GM23248 (cell line): ENCODE measurements around the gene RHBDL3. TPM values are rescaled to one million over a fixed set of nuclear protein-coding genes. Genes with fewer than 3 reads are reported as not detected.
"Not testable (repeated sequence)": the region's sequence is repeated elsewhere in the genome, so short reads cannot be mapped to it uniquely, and the experiment has no call there.

Experiments
- DNase-seq: peaks from one replicate; pipeline ENCODE4 v3.0.0-alpha.2; 2015
- H2AFZ ChIP-seq: fragments of 200-600 bp; sonication (generic); 2 replicates; pipeline ENCODE4 v1.6.1; 2016; ENCODE audit warnings: antibody characterized with exemption
- H3F3A ChIP-seq: fragments of 200-600 bp; sonication (generic); 2 replicates; pipeline ENCODE4 v1.6.1; 2016; ENCODE audit warnings: mild to moderate bottlenecking, antibody characterized with exemption, mixed run types; ENCODE audit not compliant: insufficient read depth
- H3K27ac ChIP-seq: fragments of 200-600 bp; sonication (generic); 2 replicates; pipeline ENCODE4 v1.5.1; 2016; ENCODE audit warnings: mild to moderate bottlenecking
- H3K27me3 ChIP-seq: fragments of 200-600 bp; sonication (generic); replicated peaks from 2 replicates; pipeline ENCODE4 v1.6.1; 2016; ENCODE audit warnings: mild to moderate bottlenecking; ENCODE audit not compliant: insufficient read depth
- H3K36me3 ChIP-seq: fragments of 200-600 bp; sonication (generic); 2 replicates; pipeline ENCODE4 v1.6.1; 2016; ENCODE audit warnings: low read depth, mild to moderate bottlenecking
- H3K4me1 ChIP-seq: fragments of 200-600 bp; sonication (generic); 2 replicates; pipeline ENCODE4 v1.6.1; 2016; ENCODE audit warnings: mild to moderate bottlenecking; ENCODE audit not compliant: insufficient read depth
- H3K4me2 ChIP-seq: fragments of 200-600 bp; sonication (generic); one replicate; pipeline ENCODE4 v1.6.1; 2016; ENCODE audit warnings: mild to moderate bottlenecking; ENCODE audit not compliant: unreplicated experiment
- H3K4me3 ChIP-seq: fragments of 200-600 bp; sonication (generic); 2 replicates; pipeline ENCODE4 v1.5.1; 2016; ENCODE audit warnings: mild to moderate bottlenecking
- H3K79me2 ChIP-seq: fragments of 200-600 bp; sonication (generic); 2 replicates; pipeline ENCODE4 v1.6.1; 2016; ENCODE audit warnings: mild to moderate bottlenecking; ENCODE audit not compliant: insufficient read depth
- H3K9ac ChIP-seq: fragments of 200-600 bp; sonication (generic); 2 replicates; pipeline ENCODE4 v1.6.1; 2016; ENCODE audit warnings: mild to moderate bottlenecking
- H3K9me2 ChIP-seq: fragments of 200-600 bp; sonication (generic); 2 replicates; pipeline ENCODE4 v1.6.1; 2016; ENCODE audit warnings: mixed run types, mild to moderate bottlenecking, moderate library complexity; ENCODE audit not compliant: insufficient read depth
- H3K9me3 ChIP-seq: fragments of 200-600 bp; sonication (generic); one replicate; pipeline ENCODE4 v1.6.1; 2017; ENCODE audit warnings: low read depth
- H4K20me1 ChIP-seq: fragments of 200-600 bp; sonication (generic); 2 replicates; pipeline ENCODE4 v1.6.0; 2016; ENCODE audit not compliant: insufficient read depth
- EZH2 ChIP-seq: fragments of 200-600 bp; sonication (generic); IDR thresholded peaks from 2 replicates; pipeline ENCODE4 v1.6.1; 2018; ENCODE audit warnings: antibody characterized with exemption, mild to moderate bottlenecking; ENCODE audit not compliant: insufficient read depth, poor library complexity, severe bottlenecking
- EZH2phosphoT487 ChIP-seq: fragments of 200-600 bp; sonication (generic); IDR thresholded peaks from 2 replicates; pipeline ENCODE4 v1.6.1; 2018; ENCODE audit warnings: antibody characterized with exemption, moderate library complexity, mild to moderate bottlenecking, low read depth; ENCODE audit not compliant: insufficient read depth
- WGBS, 2 experiments: methylation state at CpG; one replicate each; pipeline ENCODE4 v1.1.6; 2015 to 2017; ENCODE audit warnings: low lambda C conversion rate in 2 of 2, low coverage in 1 of 2; ENCODE audit errors: missing lambda C conversion rate in 2 of 2; 5-methylcytosine and 5-hydroxymethylcytosine counted together
- in situ Hi-C: fragments of 300-500 bp; cut with MboI; formaldehyde crosslinking; loops from 2 replicates; pipeline ENCODE4 v1.15.0; 2020
- polyA plus RNA-seq: library from polyadenylated mRNA; unstranded; fragments of >200 nt; fragmentation: Nextera tagmentation; extraction: Ambion mirVana; gene quantifications from 2 replicates; pipeline ENCODE4 v1.2.1, GENCODE V29; 2016
- total RNA-seq: library from RNA; depleted of rRNA; stranded (reverse); fragments of >200 nt; shearing (Covaris generic); gene quantifications from 2 replicates; pipeline ENCODE4 v1.2.3, GENCODE V29; 2014

Gene RHBDL3
- total and polyA plus RNA-seq, 2 experiments from 2014 or later, result 0.09 to 0.11 TPM

- in situ Hi-C loops, result no loop called here
- Histone ChIP-seq H4K20me1 (no peaks in the 10 kb centered on the region; the same call in 1 of the 2 replicates), H3K36me3 (no peaks in the 10 kb centered on the region), H3K4me3 (no peak overlapping the region), H3K79me2 (no peaks in the 10 kb centered on the region), H3K27me3 (no peaks in the 10 kb centered on the region), H2AFZ (no peak overlapping the region), H3K27ac (no peak overlapping the region), H3K4me2 (no peak overlapping the region), H3F3A (no peaks in the 10 kb centered on the region), H3K9ac (no peak overlapping the region), H3K9me3 (no peaks in the 10 kb centered on the region), H3K4me1 (no peaks in the 10 kb centered on the region), H3K9me2 (no peaks in the 10 kb centered on the region)
- no peak for DNase-seq
- no peak for TF ChIP-seq EZH2phosphoT487
- no peak for TF ChIP-seq EZH2
- 76 to 85% methylated on average over 6 to 9 of the region's 9 CpGs for WGBS, 2 experiments
Observed at GRCh38 chr17:32305049-32305448, 39.4 kb downstream of the RHBDL3 start.

- H3K4me2 ChIP-seq, result no peak overlapping the region
- no peak overlapping the region for H3K4me3 ChIP-seq
- no peaks in the 10 kb centered on the region for H3K9me3 ChIP-seq
- no peaks in the 10 kb centered on the region for H3K79me2 ChIP-seq
- no peak overlapping the region for H3K27ac ChIP-seq
- WGBS, 2 experiments, result 71 to 77% methylated on average over 4 of the region's 4 CpGs
- H3K9me2 ChIP-seq, result no peaks in the 10 kb centered on the region
- no peak for DNase-seq
- H4K20me1 ChIP-seq, result no peaks in the 10 kb centered on the region; the same call in 1 of the 2 replicates
- H2AFZ ChIP-seq, result no peak overlapping the region
- H3K36me3 ChIP-seq, result no peaks in the 10 kb centered on the region
- no peak overlapping the region for H3K9ac ChIP-seq
- H3K4me1 ChIP-seq, result no peaks in the 10 kb centered on the region
- no peaks in the 10 kb centered on the region for H3F3A ChIP-seq
- TF ChIP-seq EZH2 (no peak), EZH2phosphoT487 (no peak)
- H3K27me3 ChIP-seq, result no peaks in the 10 kb centered on the region
- in situ Hi-C loops, result no loop called here
Observed at GRCh38 chr17:32307658-32308057, 42.0 kb downstream of the RHBDL3 start.

DNA sequence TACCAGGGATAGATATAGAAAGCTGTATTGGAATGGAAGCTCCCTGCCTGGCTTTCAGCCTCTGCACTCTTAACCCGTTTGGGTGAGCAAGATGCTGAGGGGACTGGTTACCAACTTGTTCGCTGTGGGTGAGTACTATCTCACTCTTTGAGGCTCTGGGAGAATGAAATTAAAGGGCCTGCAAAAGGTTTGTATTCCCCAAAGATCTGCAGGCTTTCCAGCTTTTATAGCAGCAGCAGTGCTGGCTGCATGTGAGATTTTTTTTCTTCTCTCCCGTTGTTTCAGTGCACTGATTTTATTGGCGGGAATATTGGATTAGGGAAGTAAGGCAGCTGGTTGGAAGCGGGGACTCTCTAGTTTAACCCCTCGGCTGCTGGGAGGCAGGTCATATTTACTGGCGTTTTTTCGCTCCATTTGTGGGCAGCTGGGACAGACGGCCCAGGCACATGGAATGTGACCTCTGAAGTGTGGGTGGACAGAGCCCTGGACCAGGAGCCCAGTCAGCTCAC is 45.5 kb downstream of the RHBDL3 start:
- H3K9me2 ChIP-seq, result no peaks in the 10 kb centered on the region
- in situ Hi-C loops, result no loop called here
- H2AFZ ChIP-seq, result 0 out of 2 replicates have a peak overlapping the region, but pooled peaks have one; percentile 46
- no peaks in the 10 kb centered on the region for H3K9me3 ChIP-seq
- H3K4me2 ChIP-seq, result peak overlapping the region; percentile 25
- H3K27me3 ChIP-seq, result no peaks in the 10 kb centered on the region
- no peak overlapping the region for H3K27ac ChIP-seq
- H4K20me1 ChIP-seq, result no peaks in the 10 kb centered on the region; the same call in 1 of the 2 replicates
- H3K36me3 ChIP-seq, result no peaks in the 10 kb centered on the region
- no peaks in the 10 kb centered on the region for H3F3A ChIP-seq
- H3K4me1 ChIP-seq, result no peaks in the 10 kb centered on the region
- no peak overlapping the region for H3K9ac ChIP-seq
- TF ChIP-seq EZH2phosphoT487 (no peak), EZH2 (no peak)
- H3K4me3 ChIP-seq, result peak overlapping the region; percentile 39
- DNase-seq, result peak; percentile 45
- no peaks in the 10 kb centered on the region for H3K79me2 ChIP-seq
- 3 to 7% methylated on average over 9 of the region's 9 CpGs for WGBS, 2 experiments

GRCh38 chr17:32314636-32315035 is 49.0 kb downstream of the RHBDL3 start:
- Histone ChIP-seq H4K20me1 (no peaks in the 10 kb centered on the region), H3K27me3 (no peaks in the 10 kb centered on the region), H3K4me1 (no peaks in the 10 kb centered on the region), H3K36me3 (no peaks in the 10 kb centered on the region), H3K4me3 (no peak overlapping the region), H3K9me3 (no peaks in the 10 kb centered on the region), H3K79me2 (no peaks in the 10 kb centered on the region), H3K9me2 (no peaks in the 10 kb centered on the region), H3F3A (no peaks in the 10 kb centered on the region), H3K27ac (no peak overlapping the region), H3K9ac (no peak overlapping the region), H3K4me2 (no peak overlapping the region), H2AFZ (no peak overlapping the region)
- in situ Hi-C loops, result no loop called here
- TF ChIP-seq EZH2phosphoT487, result no peak
- WGBS, 2 experiments, result 76 to 82% methylated on average over 9 of the region's 9 CpGs
- DNase-seq, result no peak

- Histone ChIP-seq H2AFZ (no peak overlapping the region), H3K27ac (no peak overlapping the region), H3F3A (no peaks in the 10 kb centered on the region), H3K4me2 (no peak overlapping the region), H3K27me3 (no peaks in the 10 kb centered on the region), H3K4me1 (no peaks in the 10 kb centered on the region), H4K20me1 (no peaks in the 10 kb centered on the region), H3K9me3 (no peaks in the 10 kb centered on the region), H3K9ac (no peak overlapping the region), H3K36me3 (no peaks in the 10 kb centered on the region), H3K4me3 (no peak overlapping the region), H3K79me2 (no peaks in the 10 kb centered on the region), H3K9me2 (no peaks in the 10 kb centered on the region)
- in situ Hi-C loops, result no loop called here
- WGBS, 2 experiments, result 74 to 76% methylated on average over 8 of the region's 8 CpGs
- DNase-seq, result no peak
- no peak for TF ChIP-seq EZH2
- TF ChIP-seq EZH2phosphoT487, result no peak
Observed at GRCh38 chr17:32315171-32315570, 49.5 kb downstream of the RHBDL3 start.

DNA sequence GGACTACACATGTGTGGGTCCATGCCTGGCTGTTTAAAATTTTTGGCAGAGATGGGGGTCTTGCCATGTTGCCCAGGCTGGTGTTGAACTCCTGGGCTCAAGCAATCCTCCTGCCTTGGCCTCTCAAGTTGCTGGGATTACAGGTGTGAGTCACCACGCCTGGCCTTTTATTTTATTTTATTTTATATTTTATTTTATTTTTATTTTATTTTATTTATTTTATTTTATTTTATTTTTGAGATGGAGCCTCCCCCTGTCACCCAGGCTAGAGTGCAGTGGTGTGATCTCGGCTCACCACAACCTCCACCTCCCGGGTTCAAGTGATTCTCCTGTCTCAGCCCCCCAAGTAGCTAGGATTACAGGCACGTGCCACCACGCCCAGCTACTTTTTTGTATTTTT is 51.0 kb downstream of the RHBDL3 start:
- H3K27ac ChIP-seq, H3K4me1 ChIP-seq, H3K36me3 ChIP-seq, H3F3A ChIP-seq, in situ Hi-C loops, H3K9me3 ChIP-seq, H3K79me2 ChIP-seq, H3K4me2 ChIP-seq, H4K20me1 ChIP-seq, DNase-seq, H2AFZ ChIP-seq, H3K4me3 ChIP-seq, H3K9ac ChIP-seq, H3K27me3 ChIP-seq, H3K9me2 ChIP-seq: not testable (repeated sequence)
- 80% methylated on average over 5 of the region's 5 CpGs for WGBS, 2 experiments
